Measurements from ENCODE around the gene DDTL. TPM values are rescaled to one million over a fixed set of nuclear protein-coding genes. Genes with fewer than 3 reads are reported as not detected.

DDTL gene
- total and polyA plus RNA-seq, 9 of the 15 experiments (the other 6 are each of a cell fraction or from before 2014, with no cell fraction given), result 0.05 to 1.7 (median 0.59) TPM; not detected in 4

DNA sequence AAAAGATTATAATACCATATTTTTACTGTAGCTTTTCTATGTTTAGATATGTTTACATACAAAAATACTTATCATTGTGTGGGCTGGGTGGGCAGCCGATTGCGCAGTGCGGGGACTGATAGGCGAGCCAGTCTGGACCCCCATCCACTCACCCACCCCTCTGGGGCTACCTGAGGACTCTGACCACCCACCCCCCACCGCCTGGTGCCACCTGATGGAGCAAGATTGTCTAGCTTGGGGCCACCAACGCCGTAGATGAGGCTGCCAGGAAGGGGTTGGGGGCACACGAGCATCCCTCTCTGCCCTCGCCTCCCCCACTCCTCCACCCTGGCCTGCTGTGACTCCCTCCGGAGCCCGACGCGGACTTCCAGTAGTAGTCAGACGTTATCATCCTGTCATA lies 40.1 kb upstream of the DDTL start:
- H3K4me3 ChIP-seq, result no peak overlapping the region
- H4K20me1 ChIP-seq (replicated peaks; ENCODE audit: control insufficient read depth, insufficient read depth, low read length), result no peaks in the 10 kb centered on the region
- no peaks in the 10 kb centered on the region for H3K27me3 ChIP-seq (ENCODE audit: control insufficient read depth in 2 of 2, insufficient read depth in 2 of 2, low read length in 2 of 2)
- ATAC-seq (no peak), FAIRE-seq (no peak), DNase-seq (ENCODE audit: extremely low read depth in 1 of 4, low spot score in 3 of 4) (peak in 2 of 4 experiments; percentile 3 to 4)
- POLR2A ChIA-PET, result interaction anchor here (1.1 kb wide), 1 partner anchor 44 kb away, joined by 3 read pairs; no protein-coding TSS in a partner anchor
- peaks cover 3% of the 10 kb centered on the region for H3K9me3 ChIP-seq (replicated peaks; ENCODE audit: control insufficient read depth, insufficient read depth, low read depth, low read length)
- 77% methylated on average over 10 of the region's 14 CpGs for WGBS (ENCODE audit: insufficient coverage, low coverage, missing lambda C conversion rate)
- BruUV-seq (replicated peaks), result no TSS peak
- H3K27ac ChIP-seq (ENCODE audit: extremely low read depth, low read depth, low read length), result no peak overlapping the region
- H3K9me1 ChIP-seq (ENCODE audit: control insufficient read depth, insufficient read depth, low read length), result no peaks in the 10 kb centered on the region
- CTCF ChIA-PET (ENCODE audit: low intra/inter-chr PET ratio), result no interaction called here
- intact Hi-C loops (cut with micrococcal nuclease) (no loop called here), in situ Hi-C loops (cut with MboI) (loop anchor here (5.0 kb wide), 1 partner anchor 41 kb away; the partner anchor contains the start of gene DDTL)
- H3K4me2 ChIP-seq (ENCODE audit: insufficient read depth, low read length), result no peak overlapping the region
- H3K4me1 ChIP-seq (replicated peaks in 1 of 2; ENCODE audit: control insufficient read depth in 2 of 2, insufficient read depth in 2 of 2, low read length in 2 of 2), result no peaks in the 10 kb centered on the region
- H2AFZ ChIP-seq (ENCODE audit: low read depth, low read length), result no peak overlapping the region
- no peak for TF ChIP-seq GABPB1 (CRISPR knock-in tag; IDR thresholded peaks at IDR 0.05)
- TF ChIP-seq NCOR1 (IDR thresholded peaks at IDR 0.05), result no peak
- no peak for TF ChIP-seq MYBL2 (IDR thresholded peaks at IDR 0.05; ENCODE audit: low read depth)
- no peak for TF ChIP-seq MYBL2 (CRISPR knock-in tag; IDR thresholded peaks at IDR 0.05; ENCODE audit: borderline replicate concordance)
- no peak for TF ChIP-seq MCM7 (IDR thresholded peaks at IDR 0.05)
- no peak for TF ChIP-seq ZNF77 (CRISPR knock-in tag; IDR thresholded peaks at IDR 0.05)
- TF ChIP-seq E2F1 (CRISPR knock-in tag; IDR thresholded peaks at IDR 0.05), result no peak
- no peak for TF ChIP-seq NFE2L1 (tag; IDR thresholded peaks at IDR 0.05; ENCODE audit: borderline replicate concordance, low read depth)
- TF ChIP-seq SRSF9 (IDR thresholded peaks at IDR 0.05; ENCODE audit: borderline replicate concordance, low read depth, low read length), result no peak
- H3K36me3 ChIP-seq (ENCODE audit: control insufficient read depth, insufficient read depth, low read length), result peaks cover 48% of the 10 kb centered on the region; the same call in 2 of the 3 replicates
- no peaks in the 10 kb centered on the region for H3K79me2 ChIP-seq (ENCODE audit: control insufficient read depth, insufficient read depth, low read length)
- H3K9ac ChIP-seq (ENCODE audit: insufficient read depth in 1 of 2, low read depth in 2 of 2, low read length in 2 of 2), result no peak overlapping the region
